Astrocyte (in vitro differentiated cells and primary cell): ENCODE measurements around the gene SLC12A8. TPM values are rescaled to one million over a fixed set of nuclear protein-coding genes. Genes with fewer than 3 reads are reported as not detected.
A peak's percentile ranks its signal among the peaks of the same experiment; 100 is the strongest.

Source experiments
- DNase-seq: peaks from one replicate; pipeline ENCODE4 v3.0.0-alpha.2; 2010; ENCODE audit warnings: low read depth
- FAIRE-seq: peaks from 2 replicates; lab custom pipeline; 2011; peaks lifted over from hg19 to GRCh38; lab: Jason Lieb, UNC
- H2AFZ ChIP-seq: 2 replicates; pipeline ENCODE4 v1.6.0; 2012; ENCODE audit warnings: low read depth, low read length, inconsistent platforms
- H3K27ac ChIP-seq: 2 replicates; pipeline ENCODE4 v1.5.1; 2011; ENCODE audit warnings: low read depth, low read length, inconsistent platforms
- H3K27me3 ChIP-seq: 2 replicates; pipeline ENCODE4 v1.6.0; 2011; ENCODE audit warnings: low read length, inconsistent platforms; ENCODE audit not compliant: insufficient read depth
- H3K36me3 ChIP-seq: 2 replicates; pipeline ENCODE4 v1.5.1; 2011; ENCODE audit warnings: low read length, inconsistent platforms; ENCODE audit not compliant: insufficient read depth
- H3K4me1 ChIP-seq: 2 replicates; pipeline ENCODE4 v1.5.1; 2011; ENCODE audit warnings: low read length, inconsistent platforms; ENCODE audit not compliant: insufficient read depth
- H3K4me2 ChIP-seq: 2 replicates; pipeline ENCODE4 v1.6.0; 2012; ENCODE audit warnings: low read length, inconsistent platforms
- H3K4me3 ChIP-seq: 2 replicates; pipeline ENCODE4 v1.5.1; 2011; ENCODE audit warnings: low read depth, mild to moderate bottlenecking, low read length, inconsistent platforms; ENCODE audit not compliant: insufficient read depth
- H3K79me2 ChIP-seq: 2 replicates; pipeline ENCODE4 v1.6.0; 2012; ENCODE audit warnings: mild to moderate bottlenecking, low read length, inconsistent platforms; ENCODE audit not compliant: insufficient read depth
- H3K9ac ChIP-seq: 2 replicates; pipeline ENCODE4 v1.6.0; 2012; ENCODE audit warnings: mild to moderate bottlenecking, low read length, inconsistent platforms
- H3K9me3 ChIP-seq: 2 replicates; pipeline ENCODE4 v1.5.1; 2012; ENCODE audit warnings: low read depth, mild to moderate bottlenecking, low read length, inconsistent platforms; ENCODE audit not compliant: insufficient read depth
- H4K20me1 ChIP-seq: 2 replicates; pipeline ENCODE4 v1.6.0; 2012; ENCODE audit warnings: low read length, inconsistent platforms; ENCODE audit not compliant: insufficient read depth
- H3K27ac Mint-ChIP-seq: one replicate; pipeline ENCODE4 v1.8.0; 2021; ENCODE audit warnings: mild to moderate bottlenecking, mixed read lengths; ENCODE audit not compliant: unreplicated experiment
- H3K27me3 Mint-ChIP-seq: one replicate; pipeline ENCODE4 v1.8.0; 2021; ENCODE audit warnings: low read depth, mixed read lengths; ENCODE audit not compliant: unreplicated experiment
- H3K36me3 Mint-ChIP-seq: one replicate; pipeline ENCODE4 v1.8.0; 2021; ENCODE audit warnings: low read depth, mixed read lengths; ENCODE audit not compliant: unreplicated experiment
- H3K4me1 Mint-ChIP-seq: one replicate; pipeline ENCODE4 v1.8.0; 2021; ENCODE audit warnings: low read depth, mixed read lengths; ENCODE audit not compliant: unreplicated experiment
- H3K4me3 Mint-ChIP-seq: one replicate; pipeline ENCODE4 v1.8.0; 2021; ENCODE audit warnings: mild to moderate bottlenecking, moderate library complexity, mixed read lengths; ENCODE audit not compliant: unreplicated experiment
- H3K9me3 Mint-ChIP-seq: one replicate; pipeline ENCODE4 v1.8.0; 2021; ENCODE audit warnings: mild to moderate bottlenecking, mixed read lengths; ENCODE audit not compliant: unreplicated experiment
- CTCF ChIP-seq: IDR thresholded peaks from 2 replicates; pipeline ENCODE4 v1.5.1; 2011; ENCODE audit warnings: low read depth, mild to moderate bottlenecking, inconsistent platforms, low read length, moderate library complexity; ENCODE audit not compliant: insufficient read depth
- EZH2 ChIP-seq: IDR thresholded peaks from 2 replicates; pipeline ENCODE4 v1.6.1; 2012; ENCODE audit warnings: mild to moderate bottlenecking, low read length, inconsistent platforms; ENCODE audit not compliant: insufficient read depth
- total RNA-seq: library from RNA; stranded (reverse); gene quantifications from 2 replicates; pipeline ENCODE4 v1.2.1, GENCODE V29; 2021

The SLC12A8 gene
- total RNA-seq, 1 donor from 2014 or later = 4.2 TPM

GRCh38 chr3:125246237-125246636 lies 33.7 kb upstream of the SLC12A8 start:
- H3K9me3 Mint-ChIP-seq = no peaks in the 10 kb centered on the region
- Histone ChIP-seq H4K20me1 (peaks cover 8% of the 10 kb centered on the region), H3K36me3 (no peaks in the 10 kb centered on the region), H3K4me2 (no peak overlapping the region), H3K9me3 (no peaks in the 10 kb centered on the region), H2AFZ (no peak overlapping the region), H3K4me1 (no peaks in the 10 kb centered on the region), H3K27me3 (no peaks in the 10 kb centered on the region), H3K9ac (no peak overlapping the region), H3K27ac (no peak overlapping the region), H3K79me2 (no peaks in the 10 kb centered on the region), H3K4me3 (no peak overlapping the region)
- H3K4me3 Mint-ChIP-seq = no peak overlapping the region
- DNase-seq = no peak
- peaks cover 2% of the 10 kb centered on the region for H3K36me3 Mint-ChIP-seq
- TF ChIP-seq CTCF = no peak
- TF ChIP-seq EZH2 = no peak
- H3K27me3 Mint-ChIP-seq = no peaks in the 10 kb centered on the region
- no peak for FAIRE-seq
- no peak overlapping the region for H3K27ac Mint-ChIP-seq
- H3K4me1 Mint-ChIP-seq = peaks cover 8% of the 10 kb centered on the region

GRCh38 chr3:125245521-125245920 lies 33.0 kb upstream of the SLC12A8 start:
- H3K9ac ChIP-seq = no peak overlapping the region
- no peaks in the 10 kb centered on the region for H3K36me3 ChIP-seq
- H3K27ac ChIP-seq = no peak overlapping the region
- no peak overlapping the region for H2AFZ ChIP-seq
- Mint-ChIP-seq H3K9me3 (no peaks in the 10 kb centered on the region), H3K4me1 (peaks cover 11% of the 10 kb centered on the region), H3K27me3 (no peaks in the 10 kb centered on the region), H3K27ac (no peak overlapping the region), H3K36me3 (peaks cover 2% of the 10 kb centered on the region), H3K4me3 (no peak overlapping the region)
- peak; percentile 37 for FAIRE-seq
- no peaks in the 10 kb centered on the region for H3K27me3 ChIP-seq
- H3K4me3 ChIP-seq = no peak overlapping the region
- H3K79me2 ChIP-seq = no peaks in the 10 kb centered on the region
- H4K20me1 ChIP-seq = peaks cover 8% of the 10 kb centered on the region
- TF ChIP-seq CTCF (no peak), EZH2 (no peak)
- no peak overlapping the region for H3K4me2 ChIP-seq
- no peaks in the 10 kb centered on the region for H3K4me1 ChIP-seq
- H3K9me3 ChIP-seq = no peaks in the 10 kb centered on the region
- DNase-seq = peak; percentile 51

GRCh38 chr3:125240496-125240895 lies 27.9 kb upstream of the SLC12A8 start:
- Mint-ChIP-seq H3K36me3 (peaks cover 3% of the 10 kb centered on the region), H3K27ac (no peak overlapping the region), H3K4me1 (peaks cover 15% of the 10 kb centered on the region), H3K27me3 (no peaks in the 10 kb centered on the region), H3K4me3 (no peak overlapping the region), H3K9me3 (no peaks in the 10 kb centered on the region)
- Histone ChIP-seq H3K27ac (no peak overlapping the region), H3K9ac (no peak overlapping the region), H3K79me2 (no peaks in the 10 kb centered on the region), H3K9me3 (no peaks in the 10 kb centered on the region), H3K4me2 (no peak overlapping the region), H3K4me1 (no peaks in the 10 kb centered on the region), H2AFZ (no peak overlapping the region), H3K4me3 (no peak overlapping the region), H3K36me3 (no peaks in the 10 kb centered on the region), H3K27me3 (no peaks in the 10 kb centered on the region), H4K20me1 (peaks cover 2% of the 10 kb centered on the region)
- FAIRE-seq (no peak), DNase-seq (peak; percentile 35)
- no peak for TF ChIP-seq CTCF
- TF ChIP-seq EZH2 = no peak
